Measurements from ENCODE around the gene TRIOBP.

DNA sequence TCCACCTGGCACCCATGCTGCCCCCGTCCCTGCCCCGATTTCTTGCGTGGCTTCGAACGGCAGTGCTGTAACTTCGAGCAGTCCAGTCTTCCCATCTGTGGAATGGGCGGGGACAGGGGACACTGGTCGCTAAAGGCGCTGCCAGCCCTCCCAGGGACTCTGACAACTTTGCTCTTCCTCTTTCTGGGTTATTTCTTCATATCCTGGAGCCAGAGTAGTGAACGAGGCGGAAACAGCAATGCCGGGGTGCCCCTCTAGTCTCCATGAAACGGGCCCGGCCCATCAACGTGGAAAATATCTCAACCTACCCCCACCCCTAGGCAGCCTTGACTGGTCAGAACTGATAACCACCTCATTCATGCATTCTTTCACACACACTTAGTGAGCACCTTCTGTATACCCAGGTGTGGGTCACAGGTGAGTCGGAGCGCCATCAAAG, 42.8 kb downstream of the TRIOBP start:
- TF ChIP-seq POLR2AphosphoS5 (IDR thresholded peaks at IDR 0.05): no peak
- TF ChIP-seq, protein P1, sequence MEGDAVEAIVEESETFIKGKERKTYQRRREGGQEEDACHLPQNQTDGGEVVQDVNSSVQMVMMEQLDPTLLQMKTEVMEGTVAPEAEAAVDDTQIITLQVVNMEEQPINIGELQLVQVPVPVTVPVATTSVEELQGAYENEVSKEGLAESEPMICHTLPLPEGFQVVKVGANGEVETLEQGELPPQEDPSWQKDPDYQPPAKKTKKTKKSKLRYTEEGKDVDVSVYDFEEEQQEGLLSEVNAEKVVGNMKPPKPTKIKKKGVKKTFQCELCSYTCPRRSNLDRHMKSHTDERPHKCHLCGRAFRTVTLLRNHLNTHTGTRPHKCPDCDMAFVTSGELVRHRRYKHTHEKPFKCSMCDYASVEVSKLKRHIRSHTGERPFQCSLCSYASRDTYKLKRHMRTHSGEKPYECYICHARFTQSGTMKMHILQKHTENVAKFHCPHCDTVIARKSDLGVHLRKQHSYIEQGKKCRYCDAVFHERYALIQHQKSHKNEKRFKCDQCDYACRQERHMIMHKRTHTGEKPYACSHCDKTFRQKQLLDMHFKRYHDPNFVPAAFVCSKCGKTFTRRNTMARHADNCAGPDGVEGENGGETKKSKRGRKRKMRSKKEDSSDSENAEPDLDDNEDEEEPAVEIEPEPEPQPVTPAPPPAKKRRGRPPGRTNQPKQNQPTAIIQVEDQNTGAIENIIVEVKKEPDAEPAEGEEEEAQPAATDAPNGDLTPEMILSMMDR (IDR thresholded peaks at IDR 0.05): no peak
- no peak for TF ChIP-seq EP300 (IDR thresholded peaks at IDR 0.05)

Measured in suprapubic skin (tissue), 4 donors.